Measurements from ENCODE around the gene ADAM19. TPM values are rescaled to one million over a fixed set of nuclear protein-coding genes. Genes with fewer than 3 reads are reported as not detected.

The ADAM19 gene
- total and polyA plus RNA-seq, 12 donors: 5.5 to 49.6 (median 18.2) TPM

DNA sequence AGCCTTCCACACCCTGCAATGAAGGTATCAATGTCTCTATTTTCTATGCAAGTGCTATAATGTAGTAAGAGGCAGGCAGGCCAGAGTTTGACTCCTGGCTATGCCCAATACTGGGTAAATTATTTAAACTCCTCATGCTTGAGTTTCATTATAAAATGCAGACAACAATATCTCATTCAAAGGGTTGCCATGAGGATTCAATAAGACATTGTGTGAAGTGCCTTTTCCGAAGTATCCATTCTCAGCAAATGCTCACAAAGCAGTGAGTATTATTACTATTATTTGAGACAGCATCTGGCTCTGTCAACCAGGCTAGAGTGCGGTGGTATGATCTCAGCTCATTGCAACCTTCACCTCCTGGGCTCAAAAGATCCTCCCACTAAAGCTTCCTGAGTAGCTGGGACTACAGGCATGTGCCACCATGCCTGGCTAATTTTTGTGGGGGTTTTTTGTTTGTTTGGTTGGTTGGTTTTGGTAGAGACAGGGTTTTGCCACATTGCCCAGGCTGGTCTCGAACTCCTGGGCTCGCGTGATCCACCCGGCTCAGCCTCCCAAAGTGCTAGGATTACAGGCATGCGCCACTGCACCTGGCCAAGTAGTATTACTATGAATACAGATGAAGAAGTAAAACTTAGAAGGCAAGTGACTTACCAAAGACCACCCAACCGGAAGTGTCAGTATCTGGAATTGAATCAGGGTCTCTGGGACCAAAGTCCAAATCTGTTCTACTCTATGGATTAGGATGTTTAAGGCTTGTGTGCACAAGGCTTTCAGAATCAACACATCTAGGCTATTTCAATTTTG lies 18.8 kb downstream of the ADAM19 start:
- no peak overlapping the region for H3K4me3 ChIP-seq
- 96 to 98% methylated on average over 8 of the region's 8 CpGs for WGBS, 2 donors
- no peaks in the 10 kb centered on the region for H3K27me3 ChIP-seq
- no peaks in the 10 kb centered on the region for H3K9me3 ChIP-seq
- H3K36me3 ChIP-seq: peaks cover 0 to 24% (median 0%) of the 10 kb centered on the region in 9 donors
- H3K4me1 ChIP-seq: peaks cover 9 to 88% (median 70%) of the 10 kb centered on the region in 9 donors
- no peak for ATAC-seq
- intact Hi-C loops (cut with DNase I): loop anchor here in 1 of 10 donors (5.0 kb wide), 1 partner anchor 35 kb away; no protein-coding TSS in a partner anchor
- H3K27ac ChIP-seq: peak overlapping the region in 3 of 10 donors; percentile 5 to 85 (median 67)
- TF ChIP-seq, protein P1, sequence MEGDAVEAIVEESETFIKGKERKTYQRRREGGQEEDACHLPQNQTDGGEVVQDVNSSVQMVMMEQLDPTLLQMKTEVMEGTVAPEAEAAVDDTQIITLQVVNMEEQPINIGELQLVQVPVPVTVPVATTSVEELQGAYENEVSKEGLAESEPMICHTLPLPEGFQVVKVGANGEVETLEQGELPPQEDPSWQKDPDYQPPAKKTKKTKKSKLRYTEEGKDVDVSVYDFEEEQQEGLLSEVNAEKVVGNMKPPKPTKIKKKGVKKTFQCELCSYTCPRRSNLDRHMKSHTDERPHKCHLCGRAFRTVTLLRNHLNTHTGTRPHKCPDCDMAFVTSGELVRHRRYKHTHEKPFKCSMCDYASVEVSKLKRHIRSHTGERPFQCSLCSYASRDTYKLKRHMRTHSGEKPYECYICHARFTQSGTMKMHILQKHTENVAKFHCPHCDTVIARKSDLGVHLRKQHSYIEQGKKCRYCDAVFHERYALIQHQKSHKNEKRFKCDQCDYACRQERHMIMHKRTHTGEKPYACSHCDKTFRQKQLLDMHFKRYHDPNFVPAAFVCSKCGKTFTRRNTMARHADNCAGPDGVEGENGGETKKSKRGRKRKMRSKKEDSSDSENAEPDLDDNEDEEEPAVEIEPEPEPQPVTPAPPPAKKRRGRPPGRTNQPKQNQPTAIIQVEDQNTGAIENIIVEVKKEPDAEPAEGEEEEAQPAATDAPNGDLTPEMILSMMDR (IDR thresholded peaks at IDR 0.05): no peak
- DNase-seq: no peak

DNA sequence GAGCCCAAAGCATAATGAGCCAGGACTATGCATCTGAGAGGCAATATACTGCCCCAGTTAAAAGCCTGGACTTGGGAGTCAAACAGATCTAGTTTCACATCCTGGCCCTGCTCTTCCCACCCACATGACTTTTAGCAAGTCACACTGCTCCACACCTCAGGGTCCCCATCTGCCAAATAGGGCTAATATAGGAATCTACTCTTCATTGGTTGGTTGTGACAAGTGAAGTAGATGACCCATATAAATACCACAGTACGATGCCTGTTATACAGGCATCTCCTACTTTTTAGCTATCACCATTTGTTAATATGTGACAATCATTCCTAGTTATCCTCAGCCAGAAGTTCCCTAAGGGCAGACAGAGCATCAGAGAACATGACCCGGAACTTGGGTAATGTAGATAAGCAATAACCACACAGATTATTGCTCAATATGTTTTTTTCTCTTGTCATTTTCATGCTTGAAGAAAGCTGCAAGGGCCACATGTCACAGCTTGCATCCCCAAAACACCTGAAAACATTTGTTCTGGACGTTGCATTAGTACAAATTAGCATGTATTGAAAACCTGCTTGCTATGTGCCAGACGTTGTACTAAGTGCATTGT lies 20.4 kb downstream of the ADAM19 start:
- 36 to 52% methylated on average over 4 of the region's 4 CpGs for WGBS, 2 donors
- intact Hi-C loops (cut with DNase I): loop anchor here in 1 of 10 donors (5.0 kb wide), 1 partner anchor 33 kb away; no protein-coding TSS in a partner anchor
- TF ChIP-seq, protein P1 (IDR thresholded peaks at IDR 0.05): no peak
- Histone ChIP-seq H3K4me3 (no peak overlapping the region), H3K27me3 (no peaks in the 10 kb centered on the region), H3K36me3 (peaks cover 0 to 21% (median 0%) of the 10 kb centered on the region in 9 donors), H3K9me3 (no peaks in the 10 kb centered on the region), H3K27ac (peak overlapping the region in 6 of 10 donors; percentile 49 to 63 (median 57)), H3K4me1 (peaks cover 4 to 83% (median 61%) of the 10 kb centered on the region in 9 donors)
- DNase-seq: no peak
- peak in 4 of 8 donors; percentile 15 to 31 (median 26) for ATAC-seq

DNA sequence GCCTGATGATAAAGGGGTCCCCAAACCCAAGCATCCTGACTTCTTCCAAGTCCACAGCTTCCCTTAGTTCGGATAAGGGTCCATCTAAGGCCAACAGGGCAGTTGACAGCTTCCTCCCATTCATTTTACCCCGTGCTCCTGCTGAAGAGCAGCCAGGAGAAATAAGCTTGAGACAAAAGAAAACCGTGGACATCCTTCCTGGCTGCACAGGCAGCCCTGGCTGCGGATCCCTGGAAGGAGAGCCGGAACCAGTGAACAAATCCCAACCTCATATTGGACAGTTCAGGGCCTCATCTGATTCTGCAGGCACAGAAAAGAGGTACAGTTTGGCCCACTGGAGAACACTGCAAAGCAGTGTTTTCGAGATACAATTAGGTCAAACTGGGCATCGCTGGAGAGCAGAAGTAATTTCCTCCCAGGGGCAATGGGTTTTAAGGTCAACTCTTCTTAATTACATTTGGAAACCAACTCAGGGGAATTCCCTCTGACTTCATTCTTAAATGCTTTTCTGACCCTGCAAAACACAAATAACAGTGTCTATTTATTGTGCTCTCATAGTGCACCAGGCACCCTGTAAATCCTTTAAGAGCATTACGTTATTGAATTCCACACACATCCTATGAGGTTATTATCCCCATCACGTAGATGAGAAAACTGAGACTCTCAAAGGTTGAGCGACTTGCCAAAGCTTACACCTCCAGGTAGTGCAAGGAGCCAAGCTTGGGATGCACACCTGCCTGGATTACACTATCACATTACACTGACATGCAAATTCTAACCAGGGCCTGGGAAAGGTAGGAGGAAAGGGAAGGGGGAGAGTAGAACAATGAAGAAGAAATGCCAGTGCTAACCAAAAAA lies 21.2 kb downstream of the ADAM19 start:
- Histone ChIP-seq H3K9me3 (no peaks in the 10 kb centered on the region), H3K4me3 (no peak overlapping the region), H3K27ac (peak overlapping the region in 6 of 10 donors; percentile 49 to 63 (median 57)), H3K36me3 (peaks cover 0 to 21% (median 0%) of the 10 kb centered on the region in 9 donors), H3K4me1 (peaks cover 4 to 84% (median 64%) of the 10 kb centered on the region in 9 donors), H3K27me3 (no peaks in the 10 kb centered on the region)
- intact Hi-C loops (cut with DNase I): loop anchor here in 1 of 10 donors (5.0 kb wide), 1 partner anchor 32 kb away; no protein-coding TSS in a partner anchor
- WGBS, 2 donors: 34 to 40% methylated on average over 10 of the region's 10 CpGs
- TF ChIP-seq, protein P1 (IDR thresholded peaks at IDR 0.05): no peak
- DNase-seq (no peak), ATAC-seq (peak in 7 of 8 donors; percentile 34 to 61 (median 54))

- intact Hi-C loops (cut with DNase I): no loop called here
- no peak for DNase-seq
- Histone ChIP-seq H3K9me3 (no peaks in the 10 kb centered on the region), H3K27me3 (no peaks in the 10 kb centered on the region), H3K36me3 (peaks cover 0 to 17% (median 0%) of the 10 kb centered on the region in 9 donors), H3K4me3 (no peak overlapping the region), H3K4me1 (peaks cover 13 to 84% (median 64%) of the 10 kb centered on the region in 9 donors), H3K27ac (no peak overlapping the region)
- TF ChIP-seq, protein P1 (IDR thresholded peaks at IDR 0.05): no peak
- 92% methylated on average over 1 of the region's 1 CpG for WGBS, 2 donors
- ATAC-seq: no peak
These were observed 22.9 kb downstream of the ADAM19 start for GRCh38 chr5:157552650-157553049.
